ENCODE measurements around the gene GRPR. TPM values are rescaled to one million over a fixed set of nuclear protein-coding genes. Genes with fewer than 3 reads are reported as not detected.

GRPR gene
- not detected in 2 replicates for total RNA-seq

- intact Hi-C loops (cut with micrococcal nuclease), result loop anchor here (1.0 to 10.0 kb wide), 6 partner anchors 269 to 572 kb away; partner anchors contain the start of gene AP1S2
Observed at GRCh38 chrX:16123222-16123786, at the start of gene GRPR. GRPR (plus strand) TSS chrX:16123565; CDS start chrX:16123954, 389 bp downstream.

DNA sequence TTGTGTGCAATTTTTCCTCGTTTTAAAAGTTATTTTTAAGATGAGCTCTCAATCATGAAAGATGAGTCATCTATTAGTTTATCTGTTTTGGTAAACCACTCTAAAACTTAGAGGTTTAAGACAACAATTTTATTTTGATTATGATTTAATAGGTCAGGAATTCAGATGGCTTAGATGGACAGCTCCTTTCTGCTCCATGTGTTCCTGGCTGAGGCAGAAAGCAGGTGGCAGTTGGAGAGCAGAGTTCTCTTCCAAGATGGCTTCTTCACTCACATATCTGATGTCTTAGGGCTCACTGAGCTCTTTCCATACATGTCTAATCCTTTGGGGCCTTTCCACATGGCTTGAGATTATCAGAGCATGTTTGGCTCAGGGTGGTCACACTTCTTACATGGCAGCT is 48.3 kb upstream of the GRPR start:
- intact Hi-C loops (cut with micrococcal nuclease), result no loop called here

DNA sequence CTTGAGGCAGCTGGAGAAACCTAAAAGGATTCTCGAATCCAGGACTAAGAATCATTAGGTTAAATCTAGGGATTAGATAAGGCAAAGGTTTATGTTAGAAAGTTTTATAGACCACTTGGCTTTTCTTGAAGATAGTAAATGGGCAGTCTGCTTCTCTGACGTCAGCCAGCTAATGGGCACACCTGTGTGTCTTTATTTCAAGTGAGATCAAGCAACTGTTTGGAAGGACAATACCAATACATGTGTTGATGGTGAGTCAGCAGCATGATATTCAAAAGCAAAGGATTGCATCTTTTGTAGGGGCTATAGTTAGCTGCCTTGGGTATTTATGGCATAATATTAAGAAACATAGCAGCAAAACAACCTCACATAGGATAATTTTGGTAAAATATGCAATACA is 46.5 kb upstream of the GRPR start:
- intact Hi-C loops (cut with micrococcal nuclease), result no loop called here

DNA sequence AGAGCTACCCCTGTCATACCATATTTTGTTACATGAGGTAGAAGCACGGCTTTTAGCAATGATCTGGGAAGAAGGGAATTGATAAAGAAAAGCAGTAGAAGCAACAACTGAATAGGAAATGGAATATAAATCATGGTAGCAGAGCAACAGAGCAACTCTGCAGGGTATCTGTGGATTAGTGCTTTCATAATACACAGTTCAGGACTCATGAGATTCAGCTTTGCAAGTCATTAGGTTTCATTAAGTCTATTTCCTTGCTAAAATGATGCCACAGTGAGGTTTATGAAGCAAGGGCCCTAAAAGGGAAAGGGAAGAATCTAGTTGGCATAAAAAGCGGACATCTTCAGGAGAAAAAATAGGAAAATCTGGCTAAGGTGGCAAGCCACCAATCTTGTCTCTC is 45.6 kb upstream of the GRPR start:
- intact Hi-C loops (cut with micrococcal nuclease), result no loop called here

DNA sequence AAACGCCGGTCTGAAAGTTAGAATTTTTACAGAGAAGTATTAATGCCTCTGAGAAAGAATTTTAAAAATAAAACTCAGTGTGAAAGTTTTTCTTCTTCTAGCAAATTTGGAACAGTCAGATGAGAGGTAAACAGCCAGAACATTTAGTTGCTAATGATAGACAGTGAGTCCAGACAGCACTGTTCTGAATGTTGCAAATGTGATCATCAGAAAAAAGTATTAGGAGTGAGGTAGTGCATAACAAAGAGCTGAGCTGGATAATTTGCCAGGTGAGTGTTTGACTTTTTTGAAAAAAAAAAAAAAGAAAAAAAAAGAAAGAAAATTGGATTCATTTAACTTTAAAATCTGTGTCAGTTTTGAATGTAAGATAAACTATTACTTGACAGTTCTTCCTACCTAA is 42.0 kb upstream of the GRPR start:
- intact Hi-C loops (cut with micrococcal nuclease), result no loop called here

GRCh38 chrX:16082470-16083085 is 40.8 kb upstream of the GRPR start:
- intact Hi-C loops (cut with micrococcal nuclease), result no loop called here

GRCh38 chrX:16087076-16087475 is 36.3 kb upstream of the GRPR start:
- intact Hi-C loops (cut with micrococcal nuclease), result no loop called here

DNA sequence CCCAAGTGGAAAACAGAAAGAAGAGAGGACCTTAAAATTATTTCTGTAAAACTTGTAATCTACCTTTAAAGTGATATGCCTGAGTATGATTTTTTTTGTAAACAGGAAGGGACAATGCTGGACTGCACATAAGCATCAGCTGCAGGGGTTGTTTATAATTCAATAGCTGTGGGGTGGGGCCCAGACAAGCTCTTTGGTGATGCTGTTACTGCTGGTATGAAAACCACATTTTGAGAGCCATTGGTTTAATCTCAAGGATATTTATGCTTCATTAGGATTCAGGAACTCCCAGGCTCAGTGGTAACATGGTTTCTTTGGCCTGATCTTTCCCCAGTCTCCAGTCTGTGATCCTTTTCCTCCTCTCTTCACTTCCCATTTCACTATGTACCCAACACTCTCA is 34.3 kb upstream of the GRPR start:
- intact Hi-C loops (cut with micrococcal nuclease), result no loop called here

GRCh38 chrX:16096141-16096540 is 27.2 kb upstream of the GRPR start:
- intact Hi-C loops (cut with micrococcal nuclease), result no loop called here

- intact Hi-C loops (cut with micrococcal nuclease), result no loop called here
Observed at GRCh38 chrX:16100673-16101072, 22.7 kb upstream of the GRPR start.

- intact Hi-C loops (cut with micrococcal nuclease), result no loop called here
Observed at GRCh38 chrX:16101581-16101980, 21.8 kb upstream of the GRPR start.

DNA sequence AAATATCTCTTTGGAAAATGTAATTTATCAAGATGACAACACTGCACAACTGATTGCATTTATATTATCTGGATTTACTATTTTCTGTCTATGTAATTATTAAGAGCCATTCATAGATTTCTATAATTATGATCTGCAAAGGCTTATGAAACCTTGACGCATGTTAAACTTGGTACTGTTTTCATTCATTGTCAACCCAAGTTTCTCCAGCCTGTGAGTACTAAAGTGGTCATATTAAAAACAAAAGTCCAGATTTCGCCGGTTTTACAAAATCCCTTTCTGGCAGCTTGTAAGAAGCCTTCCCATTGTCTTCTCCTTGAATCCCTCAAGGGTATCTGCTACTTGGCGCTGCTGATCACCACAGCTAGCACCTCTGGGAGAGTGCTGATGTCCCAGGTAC is 19.7 kb upstream of the GRPR start:
- intact Hi-C loops (cut with micrococcal nuclease), result no loop called here

DNA sequence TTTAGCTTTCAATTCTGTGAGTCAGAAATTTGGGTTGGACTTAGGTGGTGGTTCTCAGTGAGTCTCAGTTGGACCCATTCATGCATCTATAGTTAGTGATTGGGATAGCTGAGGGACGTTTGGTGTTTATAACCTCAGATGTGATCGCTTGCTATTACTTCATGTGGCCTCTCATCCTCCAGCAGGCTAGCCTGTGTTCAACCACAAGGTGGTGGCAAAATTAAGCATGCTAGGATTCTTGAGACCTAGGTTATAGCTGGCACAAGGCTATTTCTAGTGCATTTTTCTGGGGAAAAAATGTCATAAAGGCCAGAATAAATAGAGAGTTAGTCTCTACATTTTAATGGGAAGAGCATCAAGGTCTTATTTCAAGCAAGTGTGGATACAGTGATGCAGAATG is 10.9 kb upstream of the GRPR start:
- intact Hi-C loops (cut with micrococcal nuclease), result no loop called here

DNA sequence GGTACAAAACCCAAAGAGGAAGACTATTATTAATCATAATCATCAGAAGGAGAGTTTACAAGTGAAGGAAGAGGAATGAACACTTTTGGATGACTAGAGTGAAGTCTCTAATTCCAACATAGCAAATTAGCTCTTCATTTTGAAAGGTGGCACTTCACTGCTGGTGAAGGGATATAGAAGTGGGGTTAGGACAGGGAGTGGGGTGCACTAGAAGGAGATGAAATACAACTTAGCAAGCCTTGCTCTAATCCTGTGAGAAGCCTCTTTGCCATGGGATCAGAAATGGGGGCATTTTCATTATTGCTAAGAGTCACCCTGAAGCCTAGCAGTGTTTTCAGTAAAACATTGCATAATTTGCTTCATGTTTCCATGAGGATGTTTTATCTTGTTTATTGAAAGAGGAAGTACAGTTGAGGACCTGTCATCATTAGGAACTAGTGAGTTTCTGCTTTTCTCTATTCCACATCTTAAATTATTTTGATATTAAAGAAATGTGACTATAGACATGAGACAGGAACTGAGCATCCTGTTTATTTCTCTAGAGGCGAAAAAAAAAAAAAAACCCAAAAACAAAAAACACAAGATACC is 9.3 kb upstream of the GRPR start:
- intact Hi-C loops (cut with micrococcal nuclease), result no loop called here

DNA sequence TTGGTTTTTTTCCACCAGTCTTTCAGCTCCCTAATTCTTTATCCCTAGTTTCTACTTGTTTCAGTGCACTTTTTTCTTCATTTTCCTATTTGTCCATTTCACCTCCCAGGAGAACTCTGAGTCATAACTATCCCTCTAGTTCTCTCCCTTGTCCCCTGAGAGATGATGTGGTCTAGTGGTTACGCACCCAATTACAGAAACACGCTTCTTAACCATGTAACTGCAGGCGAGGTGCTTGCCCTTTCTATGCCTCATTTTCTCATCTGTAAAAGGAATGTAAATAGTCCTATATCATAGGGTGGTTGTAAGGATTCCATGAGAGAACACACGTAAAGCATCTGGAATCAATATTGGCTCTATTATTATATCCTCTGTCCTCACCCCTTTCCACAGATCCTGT is 8.8 kb upstream of the GRPR start:
- intact Hi-C loops (cut with micrococcal nuclease), result no loop called here

DNA sequence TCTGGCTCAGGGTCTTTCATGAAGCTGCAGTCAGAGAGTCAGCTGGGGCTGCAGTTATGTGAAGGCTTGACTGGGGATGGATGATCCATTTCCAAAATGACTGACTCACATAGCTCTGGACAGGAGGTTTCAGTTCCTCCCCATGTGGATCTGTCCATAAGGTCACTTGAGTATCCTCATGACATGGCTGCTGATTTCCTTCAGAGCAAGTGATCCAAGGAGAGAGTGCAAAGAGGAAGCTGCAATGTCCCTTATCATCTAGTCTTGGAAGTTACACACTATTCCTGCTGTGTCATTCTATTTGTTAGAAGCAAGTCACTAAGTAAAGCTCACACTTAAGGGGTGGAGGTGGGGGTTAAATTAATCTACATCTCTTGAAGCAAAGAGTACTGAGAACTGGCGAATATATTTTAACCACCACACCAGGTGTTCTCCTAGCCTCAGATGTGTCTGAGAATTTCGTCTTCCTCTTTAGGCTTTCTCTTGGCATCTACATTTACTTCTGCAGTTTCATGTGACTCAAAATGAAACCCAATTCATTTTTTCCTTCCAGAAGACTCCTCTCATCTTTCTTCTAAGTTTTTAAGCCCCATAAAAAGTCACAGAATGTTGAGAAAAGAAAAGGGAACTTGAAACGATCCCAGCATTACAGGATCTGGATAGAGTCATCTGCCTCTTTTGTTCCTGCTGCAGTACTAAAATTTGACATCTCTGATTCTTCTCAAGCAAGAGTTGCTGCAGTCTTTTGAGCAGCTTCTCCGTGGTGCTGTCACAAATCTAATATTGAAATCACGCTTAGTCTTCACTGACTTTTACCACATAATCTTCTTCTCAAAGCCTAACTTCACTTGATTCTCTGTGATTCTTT is 3.8 kb upstream of the GRPR start:
- intact Hi-C loops (cut with micrococcal nuclease), result loop anchor here (10.0 kb wide), 2 partner anchors 265 to 325 kb away; partner anchors contain the start of gene AP1S2

- intact Hi-C loops (cut with micrococcal nuclease), result loop anchor here (10.0 kb wide), 2 partner anchors 266 to 324 kb away; partner anchors contain the start of gene AP1S2
Observed at GRCh38 chrX:16120431-16120830, 2.9 kb upstream of the GRPR start.

DNA sequence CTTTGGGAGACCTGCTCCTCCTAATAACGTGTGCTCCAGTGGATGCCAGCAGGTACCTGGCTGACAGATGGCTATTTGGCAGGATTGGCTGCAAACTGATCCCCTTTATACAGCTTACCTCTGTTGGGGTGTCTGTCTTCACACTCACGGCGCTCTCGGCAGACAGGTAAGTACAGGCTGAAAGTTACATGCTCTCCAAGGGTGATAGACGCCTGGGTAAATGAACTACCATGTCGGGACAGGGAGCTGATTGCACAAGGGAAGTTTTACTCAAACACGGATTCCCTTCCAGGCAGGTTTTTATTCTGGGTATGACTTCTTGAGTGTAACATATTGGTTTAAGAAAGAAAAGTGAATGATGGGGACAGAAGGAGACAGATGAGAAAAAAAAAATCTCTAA is 836 bp downstream of the GRPR start:
- intact Hi-C loops (cut with micrococcal nuclease), result loop anchor here (10.0 kb wide), 2 partner anchors 269 to 321 kb away; partner anchors contain the start of gene AP1S2

- intact Hi-C loops (cut with micrococcal nuclease), result loop anchor here (10.0 kb wide), 2 partner anchors 271 to 319 kb away; partner anchors contain the start of gene AP1S2
Observed at GRCh38 chrX:16125520-16126149, 2.3 kb downstream of the GRPR start.

- intact Hi-C loops (cut with micrococcal nuclease), result no loop called here
Observed at GRCh38 chrX:16130707-16131106, 7.3 kb downstream of the GRPR start.

- intact Hi-C loops (cut with micrococcal nuclease), result no loop called here
Observed at GRCh38 chrX:16134936-16135335, 11.6 kb downstream of the GRPR start.
